Measurements from ENCODE around the gene HOXD8. TPM values are rescaled to one million over a fixed set of nuclear protein-coding genes. Genes with fewer than 3 reads are reported as not detected.

HOXD8 gene
- total and polyA plus RNA-seq, 4 donors: 0.34 to 1.6 (median 1.0) TPM

GRCh38 chr2:176093145-176093897 lies 36.2 kb upstream of the HOXD8 start:
- Histone ChIP-seq H3K4me3 (no peak overlapping the region), H3K27ac (ENCODE audit: low read depth in 1 of 2, low read length in 1 of 2) (no peak overlapping the region), H3K27me3 (ENCODE audit: control insufficient read depth in 3 of 3, insufficient read depth in 3 of 3, low read length in 2 of 3) (peaks cover 8 to 93% (median 90%) of the 10 kb centered on the region in 3 donors), H3K9ac (ENCODE audit: insufficient read depth in 1 of 2, low read length in 2 of 2) (no peak overlapping the region), H3K36me3 (ENCODE audit: control insufficient read depth in 4 of 4, insufficient read depth in 4 of 4, low read length in 4 of 4) (no peaks in the 10 kb centered on the region), H3K4me1 (ENCODE audit: control insufficient read depth in 5 of 5, insufficient read depth in 5 of 5, low read length in 5 of 5) (peaks cover 0 to 26% (median 12%) of the 10 kb centered on the region in 5 donors), H3K9me3 (ENCODE audit: control insufficient read depth in 4 of 4, insufficient read depth in 3 of 4, low read length in 3 of 4) (peaks cover 0 to 17% (median 0%) of the 10 kb centered on the region in 4 donors)
- DNase-seq (no peak), ATAC-seq (ENCODE audit: insufficient read depth, low FRiP score) (no peak)
- TF ChIP-seq CTCF (IDR thresholded peaks at IDR 0.05; ENCODE audit: control extremely low read depth, extremely low read depth): no peak
- 3 to 5% methylated on average over 53 of the region's 53 CpGs for WGBS, 2 donors

DNA sequence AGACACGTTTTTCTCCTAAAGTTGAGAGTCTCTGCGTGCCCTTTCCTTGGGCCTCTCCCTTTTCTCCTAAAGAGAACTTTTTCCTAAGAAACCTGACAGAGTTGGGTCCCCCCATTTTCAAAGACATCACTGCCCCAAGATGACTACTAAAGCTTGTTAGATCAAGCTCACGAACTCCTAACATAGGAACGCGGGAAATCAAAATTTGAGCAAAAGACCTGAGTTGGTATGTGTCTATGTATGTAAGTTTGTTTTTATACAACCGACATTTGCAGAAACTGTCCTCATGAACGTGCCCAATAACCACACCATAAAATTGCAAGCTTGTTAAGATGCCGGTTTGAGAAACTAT lies 35.6 kb upstream of the HOXD8 start:
- no peak for DNase-seq
- 9% methylated on average over 8 of the region's 8 CpGs for WGBS, 2 donors
- ATAC-seq (ENCODE audit: insufficient read depth, low FRiP score): no peak

DNA sequence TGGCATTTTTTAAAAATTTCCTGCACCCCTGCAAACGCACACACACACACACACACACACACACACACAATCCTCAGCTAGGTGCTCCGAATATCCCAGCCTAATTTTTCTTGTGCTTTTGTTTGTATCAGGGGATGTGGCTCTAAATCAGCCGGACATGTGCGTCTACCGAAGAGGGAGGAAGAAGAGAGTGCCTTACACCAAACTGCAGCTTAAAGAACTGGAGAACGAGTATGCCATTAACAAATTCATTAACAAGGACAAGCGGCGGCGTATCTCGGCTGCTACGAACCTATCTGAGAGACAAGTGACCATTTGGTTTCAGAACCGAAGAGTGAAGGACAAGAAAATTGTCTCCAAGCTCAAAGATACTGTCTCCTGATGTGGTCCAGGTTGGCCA lies 35.2 kb upstream of the HOXD8 start:
- TF ChIP-seq CTCF (IDR thresholded peaks at IDR 0.05; ENCODE audit: control extremely low read depth, extremely low read depth): no peak
- Histone ChIP-seq H3K9me3 (ENCODE audit: control insufficient read depth in 4 of 4, insufficient read depth in 3 of 4, low read length in 3 of 4) (peaks cover 0 to 17% (median 0%) of the 10 kb centered on the region in 4 donors), H3K36me3 (ENCODE audit: control insufficient read depth in 4 of 4, insufficient read depth in 4 of 4, low read length in 4 of 4) (no peaks in the 10 kb centered on the region), H3K9ac (ENCODE audit: insufficient read depth in 1 of 2, low read length in 2 of 2) (no peak overlapping the region), H3K27ac (ENCODE audit: low read depth in 1 of 2, low read length in 1 of 2) (no peak overlapping the region), H3K4me3 (no peak overlapping the region), H3K4me1 (ENCODE audit: control insufficient read depth in 5 of 5, insufficient read depth in 5 of 5, low read length in 5 of 5) (peaks cover 0 to 22% (median 11%) of the 10 kb centered on the region in 5 donors), H3K27me3 (ENCODE audit: control insufficient read depth in 3 of 3, insufficient read depth in 3 of 3, low read length in 2 of 3) (peaks cover 16 to 93% (median 89%) of the 10 kb centered on the region in 3 donors)
- no peak for ATAC-seq (ENCODE audit: insufficient read depth, low FRiP score)
- WGBS, 2 donors: 7 to 10% methylated on average over 12 of the region's 12 CpGs
- DNase-seq: no peak

More for the DNA sequence above, 35.6 kb upstream of the HOXD8 start:
- TF ChIP-seq CTCF (IDR thresholded peaks at IDR 0.05; ENCODE audit: control extremely low read depth, extremely low read depth): no peak
- H3K9ac ChIP-seq (ENCODE audit: insufficient read depth in 1 of 2, low read length in 2 of 2): no peak overlapping the region
- peaks cover 12 to 93% (median 89%) of the 10 kb centered on the region in 3 donors for H3K27me3 ChIP-seq (ENCODE audit: control insufficient read depth in 3 of 3, insufficient read depth in 3 of 3, low read length in 2 of 3)
- peaks cover 0 to 17% (median 0%) of the 10 kb centered on the region in 4 donors for H3K9me3 ChIP-seq (ENCODE audit: control insufficient read depth in 4 of 4, insufficient read depth in 3 of 4, low read length in 3 of 4)
- H3K4me3 ChIP-seq: no peak overlapping the region
- H3K4me1 ChIP-seq (ENCODE audit: control insufficient read depth in 5 of 5, insufficient read depth in 5 of 5, low read length in 5 of 5): peaks cover 0 to 22% (median 11%) of the 10 kb centered on the region in 5 donors
- no peaks in the 10 kb centered on the region for H3K36me3 ChIP-seq (ENCODE audit: control insufficient read depth in 4 of 4, insufficient read depth in 4 of 4, low read length in 4 of 4)
- H3K27ac ChIP-seq (ENCODE audit: low read depth in 1 of 2, low read length in 1 of 2): no peak overlapping the region

All from lung (tissue), 12 donors.